Spinal cord (tissue), 10 donors: ENCODE data around the gene SERP2. TPM values are rescaled to one million over a fixed set of nuclear protein-coding genes. Genes with fewer than 3 reads are reported as not detected.

Experiments used
- DNase-seq, 6 donors: peaks; one replicate each; pipeline versions ENCODE4 v3.0.0 to v3.0.0-alpha.2; 2013 to 2015; ENCODE audit warnings: low spot score in 6 of 6, low read depth in 4 of 6
- H3K27ac ChIP-seq: one replicate; pipeline ENCODE4 v1.5.1; 2013; ENCODE audit warnings: low read depth, low read length, control low read depth
- H3K27me3 ChIP-seq: one replicate; pipeline ENCODE4 v1.6.1; 2013; ENCODE audit warnings: low read length; ENCODE audit not compliant: control insufficient read depth, insufficient read depth
- H3K36me3 ChIP-seq: one replicate; pipeline ENCODE4 v1.6.1; 2013; ENCODE audit warnings: low read length; ENCODE audit not compliant: control insufficient read depth, insufficient read depth
- H3K4me1 ChIP-seq: one replicate; pipeline ENCODE4 v1.6.1; 2013; ENCODE audit warnings: low read length; ENCODE audit not compliant: control insufficient read depth, insufficient read depth
- H3K4me3 ChIP-seq: one replicate; pipeline ENCODE4 v1.5.1; 2013; ENCODE audit warnings: low read depth, low read length, control low read depth
- H3K9me3 ChIP-seq: one replicate; pipeline ENCODE4 v1.6.1; 2013; ENCODE audit warnings: low read length; ENCODE audit not compliant: control insufficient read depth, insufficient read depth
- WGBS: methylation state at CpG from one replicate; pipeline ENCODE4 v1.1.5; 2013; ENCODE audit warnings: missing lambda C conversion rate; ENCODE audit not compliant: insufficient coverage; 5-methylcytosine and 5-hydroxymethylcytosine counted together
- polyA plus RNA-seq, 2 donors: library from polyadenylated mRNA; unstranded; fragments of 120-200 nt; gene quantifications; one replicate each; pipeline ENCODE4 v1.2.1, GENCODE V29; 2013; ENCODE audit not compliant: insufficient read length in 2 of 2
- total RNA-seq, 2 donors: library from RNA; depleted of rRNA in 1 of 2; stranded (reverse); fragments of 120-200 nt in 1 of 2; fragments of >200 nt in 1 of 2; gene quantifications; one replicate each; pipeline versions ENCODE4 v1.2.3 to v1.2.4, GENCODE V29; 2013 to 2014
- donor health status: healthy.

SERP2 gene
- total and polyA plus RNA-seq, 4 donors = 24.9 to 49.9 (median 38.1) TPM

- peaks cover 8% of the 10 kb centered on the region for H3K4me1 ChIP-seq
- no peaks in the 10 kb centered on the region for H3K9me3 ChIP-seq
- no peaks in the 10 kb centered on the region for H3K36me3 ChIP-seq
- no peaks in the 10 kb centered on the region for H3K27me3 ChIP-seq
- no peak overlapping the region for H3K4me3 ChIP-seq
- DNase-seq = no peak
- 89% methylated on average over 4 of the region's 4 CpGs for WGBS
- no peak overlapping the region for H3K27ac ChIP-seq
These were observed 36.7 kb upstream of the SERP2 start for GRCh38 chr13:44336934-44337333.

- Histone ChIP-seq H3K36me3 (no peaks in the 10 kb centered on the region), H3K27me3 (no peaks in the 10 kb centered on the region), H3K27ac (no peak overlapping the region), H3K9me3 (no peaks in the 10 kb centered on the region), H3K4me1 (peaks cover 2% of the 10 kb centered on the region), H3K4me3 (no peak overlapping the region)
- no peak for DNase-seq
- 93% methylated on average over 4 of the region's 4 CpGs for WGBS
These were observed 36.0 kb upstream of the SERP2 start for GRCh38 chr13:44337581-44337980.

- Histone ChIP-seq H3K36me3 (no peaks in the 10 kb centered on the region), H3K4me1 (no peaks in the 10 kb centered on the region), H3K27me3 (no peaks in the 10 kb centered on the region), H3K27ac (no peak overlapping the region), H3K9me3 (no peaks in the 10 kb centered on the region), H3K4me3 (no peak overlapping the region)
- WGBS = no CpG with 5 or more reads among the region's 2 CpGs
- DNase-seq = no peak
These were observed 33.1 kb upstream of the SERP2 start for GRCh38 chr13:44340508-44340907.

GRCh38 chr13:44342741-44343140, 30.9 kb upstream of the SERP2 start:
- Histone ChIP-seq H3K9me3 (no peaks in the 10 kb centered on the region), H3K4me3 (no peak overlapping the region), H3K27ac (no peak overlapping the region), H3K27me3 (no peaks in the 10 kb centered on the region), H3K36me3 (no peaks in the 10 kb centered on the region), H3K4me1 (no peaks in the 10 kb centered on the region)
- no CpG with 5 or more reads among the region's 1 CpG for WGBS
- no peak for DNase-seq

- DNase-seq = no peak
- Histone ChIP-seq H3K36me3 (no peaks in the 10 kb centered on the region), H3K27ac (no peak overlapping the region), H3K4me3 (no peak overlapping the region), H3K27me3 (no peaks in the 10 kb centered on the region), H3K9me3 (no peaks in the 10 kb centered on the region), H3K4me1 (no peaks in the 10 kb centered on the region)
These were observed 27.1 kb upstream of the SERP2 start for GRCh38 chr13:44346534-44346933.

- WGBS = 100% methylated on average over 2 of the region's 2 CpGs
These were observed 26.3 kb upstream of the SERP2 start for GRCh38 chr13:44347301-44347700.

GRCh38 chr13:44347949-44348348, 25.7 kb upstream of the SERP2 start:
- no peak for DNase-seq
- no CpG with 5 or more reads among the region's 3 CpGs for WGBS

More at GRCh38 chr13:44347301-44347700, 26.3 kb upstream of the SERP2 start:
- Histone ChIP-seq H3K27me3 (no peaks in the 10 kb centered on the region), H3K27ac (no peak overlapping the region), H3K9me3 (no peaks in the 10 kb centered on the region), H3K36me3 (no peaks in the 10 kb centered on the region), H3K4me1 (no peaks in the 10 kb centered on the region), H3K4me3 (no peak overlapping the region)
- DNase-seq = no peak

GRCh38 chr13:44350775-44351504, 22.7 kb upstream of the SERP2 start:
- Histone ChIP-seq H3K27me3 (no peaks in the 10 kb centered on the region), H3K36me3 (no peaks in the 10 kb centered on the region), H3K9me3 (no peaks in the 10 kb centered on the region), H3K4me1 (no peaks in the 10 kb centered on the region), H3K4me3 (no peak overlapping the region), H3K27ac (no peak overlapping the region)
- DNase-seq = no peak
- 73% methylated on average over 6 of the region's 9 CpGs for WGBS

More at GRCh38 chr13:44347949-44348348, 25.7 kb upstream of the SERP2 start:
- no peak overlapping the region for H3K4me3 ChIP-seq
- no peaks in the 10 kb centered on the region for H3K36me3 ChIP-seq
- H3K27ac ChIP-seq = no peak overlapping the region
- no peaks in the 10 kb centered on the region for H3K27me3 ChIP-seq
- H3K4me1 ChIP-seq = no peaks in the 10 kb centered on the region
- no peaks in the 10 kb centered on the region for H3K9me3 ChIP-seq

- no peak for DNase-seq
- 95% methylated on average over 4 of the region's 4 CpGs for WGBS
- Histone ChIP-seq H3K4me1 (no peaks in the 10 kb centered on the region), H3K27ac (no peak overlapping the region), H3K27me3 (no peaks in the 10 kb centered on the region), H3K36me3 (no peaks in the 10 kb centered on the region), H3K9me3 (no peaks in the 10 kb centered on the region), H3K4me3 (no peak overlapping the region)
These were observed 22.1 kb upstream of the SERP2 start for GRCh38 chr13:44351505-44351854.

- H3K9me3 ChIP-seq = no peaks in the 10 kb centered on the region
- H3K27me3 ChIP-seq = no peaks in the 10 kb centered on the region
- no peak overlapping the region for H3K27ac ChIP-seq
- H3K36me3 ChIP-seq = no peaks in the 10 kb centered on the region
- no peak overlapping the region for H3K4me3 ChIP-seq
- DNase-seq = no peak
- no peaks in the 10 kb centered on the region for H3K4me1 ChIP-seq
- no CpG with 5 or more reads among the region's 3 CpGs for WGBS
These were observed 21.4 kb upstream of the SERP2 start for GRCh38 chr13:44352202-44352601.
